Stimulated activated effector memory CD8-positive, alpha-beta T cell treated with anti-CD3 and anti-CD28 coated beads, Interleukin-12 subunit alpha, Interleukin-12 subunit beta, amount 100 ng/mL, for 72 hours (primary cell): ENCODE results near the gene THSD8.
A peak's percentile ranks its signal among the peaks of the same experiment; 100 is the strongest.

ENCODE experiments used
- ATAC-seq: fragments of 150-1000 bp; cut with Tn5 transposase; 2 replicates; pipeline ENCODE4 v1.10.0; 2021
- DNase-seq, 2 donors: peaks; one replicate each; pipeline ENCODE4 v3.0.0; 2021 to 2022; ENCODE audit warnings: low spot score in 2 of 2
- H3K27ac Mint-ChIP-seq: one replicate; pipeline ENCODE4 v1.8.0; 2022; ENCODE audit warnings: mild to moderate bottlenecking, mixed read lengths
- H3K36me3 Mint-ChIP-seq: one replicate; pipeline ENCODE4 v1.8.0; 2022; ENCODE audit warnings: mild to moderate bottlenecking, mixed read lengths
- H3K4me1 Mint-ChIP-seq: one replicate; pipeline ENCODE4 v1.8.0; 2022; ENCODE audit warnings: mixed read lengths
- H3K4me3 Mint-ChIP-seq: one replicate; pipeline ENCODE4 v1.8.0; 2022; ENCODE audit warnings: mild to moderate bottlenecking, mixed read lengths
- H3K9me3 Mint-ChIP-seq: one replicate; pipeline ENCODE4 v1.8.0; 2022; ENCODE audit warnings: mixed read lengths

Gene THSD8

DNA sequence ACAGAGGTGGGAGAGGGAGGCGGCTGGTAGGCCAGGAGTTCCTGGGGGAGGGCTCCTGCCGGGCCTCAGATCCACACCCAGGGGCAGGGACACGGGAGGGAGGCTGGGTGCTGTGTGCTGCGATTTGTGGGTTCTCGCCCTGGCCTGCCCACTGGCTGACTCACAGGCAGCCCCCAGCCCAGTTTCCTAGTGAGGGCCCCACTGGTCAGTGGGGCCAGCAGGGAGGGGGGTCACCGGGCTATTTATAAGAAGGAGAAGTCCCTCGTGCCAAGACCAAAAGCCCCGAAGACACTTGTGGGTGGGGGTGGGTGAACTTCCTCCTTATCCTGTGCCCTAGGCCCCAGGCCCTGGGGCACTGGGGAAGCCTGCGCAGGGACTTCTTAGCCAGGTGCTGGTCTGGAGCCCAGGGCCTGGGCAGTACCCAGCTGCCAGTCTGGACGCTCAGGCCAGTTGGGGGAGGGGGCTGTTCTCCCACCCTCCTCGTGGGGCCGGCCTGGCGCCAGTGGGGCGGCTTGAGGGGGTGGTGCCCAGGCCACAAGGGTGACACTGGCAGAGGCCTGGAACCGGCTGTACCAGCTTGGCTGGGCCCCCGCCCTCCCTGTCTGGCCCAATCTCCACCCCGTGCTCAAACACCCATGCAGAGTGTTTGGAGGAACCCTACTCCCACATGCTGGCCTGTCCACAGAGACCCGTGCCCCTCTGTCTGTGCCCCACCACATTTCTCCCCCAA lies 15.6 kb upstream of the THSD8 start:
- no peaks in the 10 kb centered on the region for H3K9me3 Mint-ChIP-seq
- no peak for ATAC-seq
- H3K27ac Mint-ChIP-seq: no peak overlapping the region
- peaks cover 32% of the 10 kb centered on the region for H3K4me1 Mint-ChIP-seq
- H3K4me3 Mint-ChIP-seq: no peak overlapping the region
- DNase-seq: no peak
- H3K36me3 Mint-ChIP-seq: peaks cover 39% of the 10 kb centered on the region

DNA sequence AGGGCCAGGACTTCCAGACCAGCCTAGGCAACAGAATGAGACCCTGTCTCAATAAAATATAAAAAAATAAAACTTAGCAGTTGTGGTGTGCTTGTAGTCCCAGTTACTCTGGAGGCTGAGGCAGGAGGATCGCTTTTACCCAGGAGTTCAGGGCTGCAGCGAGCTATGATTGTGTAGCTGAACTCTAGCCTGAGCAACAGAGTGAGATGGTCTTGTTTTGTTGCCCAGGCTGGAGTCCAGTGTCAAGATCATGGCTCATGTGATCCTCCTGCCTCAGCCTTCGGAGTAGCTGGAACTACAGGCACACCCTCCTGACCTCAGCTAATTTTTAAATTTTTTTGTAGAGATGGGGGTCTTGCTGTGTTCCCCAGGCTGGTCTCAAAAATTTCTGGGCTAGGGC lies 14.9 kb upstream of the THSD8 start:
- Mint-ChIP-seq H3K27ac (no peak overlapping the region), H3K36me3 (peaks cover 43% of the 10 kb centered on the region), H3K4me3 (no peak overlapping the region), H3K9me3 (no peaks in the 10 kb centered on the region), H3K4me1 (peaks cover 27% of the 10 kb centered on the region)
- no peak for DNase-seq
- ATAC-seq: no peak

- Mint-ChIP-seq H3K4me3 (no peak overlapping the region), H3K9me3 (no peaks in the 10 kb centered on the region), H3K36me3 (peaks cover 44% of the 10 kb centered on the region), H3K27ac (no peak overlapping the region), H3K4me1 (peaks cover 22% of the 10 kb centered on the region)
- no peak for ATAC-seq
- DNase-seq: no peak
These were observed 14.4 kb upstream of the THSD8 start for GRCh38 chr19:12787458-12787857.

DNA sequence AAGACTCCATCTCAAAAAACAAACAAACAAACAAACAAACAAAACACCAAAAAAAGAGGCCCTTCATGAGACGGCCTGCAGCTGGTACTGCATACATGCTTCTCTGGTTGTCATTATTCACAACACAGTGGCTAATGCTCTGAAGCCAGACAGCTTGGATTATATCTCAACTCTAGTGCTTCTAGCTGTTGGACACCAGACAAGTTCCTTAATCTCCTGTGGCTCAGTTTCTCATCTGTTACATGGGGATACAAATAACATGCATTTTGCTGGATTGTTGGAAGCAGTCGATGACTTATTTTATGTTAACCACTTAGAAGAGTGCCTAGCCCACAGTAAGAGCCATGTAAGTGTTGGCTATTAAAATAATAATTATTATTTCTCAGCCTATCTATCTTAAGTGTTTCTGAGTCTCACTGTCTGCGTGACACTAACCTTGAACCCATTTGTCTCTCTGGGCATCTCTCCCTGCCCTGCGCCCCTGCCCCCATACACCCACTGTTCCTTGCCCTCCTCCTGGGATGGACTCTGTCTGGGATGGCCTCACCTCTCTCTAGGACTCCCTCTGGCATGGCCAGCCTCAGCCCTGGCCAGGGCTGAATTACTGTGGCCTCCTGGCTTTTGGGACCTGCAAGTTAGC lies 13.7 kb upstream of the THSD8 start:
- peak overlapping the region; percentile 98 for H3K4me3 Mint-ChIP-seq
- ATAC-seq (no peak), DNase-seq (no peak)
- no peaks in the 10 kb centered on the region for H3K9me3 Mint-ChIP-seq
- peaks cover 22% of the 10 kb centered on the region for H3K4me1 Mint-ChIP-seq
- peaks cover 49% of the 10 kb centered on the region for H3K36me3 Mint-ChIP-seq
- peak overlapping the region; percentile 96 for H3K27ac Mint-ChIP-seq

DNA sequence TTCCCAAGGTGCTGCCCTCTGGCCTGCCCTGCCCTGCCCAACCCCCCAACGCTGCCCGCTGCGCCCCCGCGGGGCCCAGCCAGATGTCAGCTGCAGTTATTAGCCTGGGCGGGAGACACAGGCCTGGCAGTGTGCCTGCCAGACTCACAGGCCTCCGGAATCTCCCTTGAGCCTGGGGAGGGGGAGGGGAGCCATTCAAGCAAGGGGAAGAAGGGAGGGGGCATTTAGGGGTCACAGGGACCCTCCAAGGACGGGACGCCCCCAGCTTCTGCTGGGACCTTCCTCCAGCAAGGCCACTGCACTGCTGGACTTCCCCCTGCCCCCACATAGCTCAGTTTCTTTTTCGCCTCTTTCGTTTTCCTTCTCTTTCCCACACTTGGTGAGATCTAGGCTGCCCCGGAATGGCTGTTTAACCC lies 13.2 kb upstream of the THSD8 start:
- peak in 1 of 2 donors; percentile 83 for DNase-seq
- H3K9me3 Mint-ChIP-seq: no peaks in the 10 kb centered on the region
- H3K27ac Mint-ChIP-seq: peak overlapping the region; percentile 96
- no peak for ATAC-seq
- H3K4me1 Mint-ChIP-seq: peaks cover 22% of the 10 kb centered on the region
- peak overlapping the region; percentile 98 for H3K4me3 Mint-ChIP-seq
- peaks cover 49% of the 10 kb centered on the region for H3K36me3 Mint-ChIP-seq

DNA sequence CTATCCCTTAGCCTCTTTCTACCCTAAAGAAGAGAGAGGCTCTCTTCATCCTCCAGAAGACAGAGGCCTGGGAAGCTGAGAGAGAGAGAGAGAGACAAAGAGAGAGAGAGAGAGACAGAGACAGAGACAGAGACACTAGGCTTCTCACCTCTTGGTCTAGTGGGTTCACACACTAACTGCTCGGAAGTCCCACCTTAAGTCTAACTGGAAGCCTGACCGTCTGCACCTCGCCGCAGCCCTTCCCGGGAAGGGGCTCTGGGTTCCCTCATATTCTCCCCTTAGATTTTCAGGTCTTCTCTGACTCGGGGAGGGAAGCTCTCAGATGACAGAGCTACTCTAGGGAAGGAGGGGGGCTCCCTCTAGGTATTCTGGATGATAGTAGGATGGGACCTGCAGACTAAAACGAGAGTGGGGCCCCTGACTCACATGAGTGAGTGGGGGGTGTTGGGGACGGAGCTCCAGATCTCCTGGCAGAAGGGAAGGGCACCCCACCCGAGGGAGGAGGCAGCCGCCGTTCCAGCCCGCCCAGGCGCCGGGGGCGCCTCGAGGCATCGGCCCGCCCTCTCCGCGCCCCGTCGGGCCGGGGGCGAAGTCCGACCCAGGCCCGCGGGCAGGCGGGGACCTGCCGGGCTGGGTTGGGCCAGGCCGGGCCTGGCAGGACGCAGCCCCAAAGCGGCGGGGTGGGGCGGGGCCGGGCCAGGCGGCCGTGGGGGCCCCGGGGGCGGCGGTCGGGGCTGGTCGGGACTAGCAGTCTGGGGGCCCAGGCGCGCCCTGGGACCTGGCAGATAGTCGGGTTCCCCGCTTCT lies 12.6 kb upstream of the THSD8 start:
- no peaks in the 10 kb centered on the region for H3K9me3 Mint-ChIP-seq
- peaks cover 54% of the 10 kb centered on the region for H3K36me3 Mint-ChIP-seq
- H3K27ac Mint-ChIP-seq: peak overlapping the region; percentile 96
- peaks cover 26% of the 10 kb centered on the region for H3K4me1 Mint-ChIP-seq
- ATAC-seq: no peak
- peak overlapping the region; percentile 98 for H3K4me3 Mint-ChIP-seq
- peak in 1 of 2 donors; percentile 80 for DNase-seq

DNA sequence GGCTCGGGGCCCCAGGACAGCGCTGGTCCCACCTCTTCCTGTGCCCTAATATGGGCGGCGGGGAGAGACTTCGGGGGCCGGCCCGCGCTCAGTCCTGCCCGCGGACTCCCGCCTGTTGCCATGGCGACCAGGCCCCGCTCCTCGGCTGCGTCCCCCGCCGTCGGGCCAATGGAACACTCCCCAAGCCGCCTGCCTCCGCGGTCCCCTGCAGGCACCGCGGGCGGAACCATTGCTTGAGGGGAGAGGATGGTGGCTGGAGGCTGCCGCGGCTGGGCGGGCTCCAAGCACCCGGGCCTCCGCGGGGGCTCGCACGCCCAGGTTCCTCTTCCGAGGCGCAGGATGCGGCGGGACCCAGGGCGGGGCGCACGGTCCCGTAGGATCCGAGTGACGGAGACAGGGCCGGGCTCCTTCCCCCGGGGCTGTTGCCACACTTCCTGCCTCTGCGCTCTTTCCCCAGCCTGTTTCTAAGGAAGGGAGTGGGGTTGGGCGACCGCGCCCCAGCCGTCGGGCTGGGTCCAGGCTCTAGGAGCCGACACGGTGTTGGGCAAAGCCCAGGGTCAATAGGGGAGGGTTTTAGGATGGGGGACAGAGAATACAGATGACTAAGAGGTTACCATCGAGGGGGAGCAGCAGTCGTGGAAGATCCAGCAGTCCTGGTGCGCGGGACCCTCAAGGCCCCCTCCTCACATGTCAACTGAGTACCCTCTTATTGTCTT lies 11.8 kb upstream of the THSD8 start:
- Mint-ChIP-seq H3K9me3 (no peaks in the 10 kb centered on the region), H3K4me1 (peaks cover 33% of the 10 kb centered on the region), H3K27ac (peak overlapping the region; percentile 97), H3K4me3 (peak overlapping the region; percentile 98), H3K36me3 (peaks cover 61% of the 10 kb centered on the region)
- peak; percentile 98 to 99 for DNase-seq
- ATAC-seq: peak; percentile 69

- H3K4me3 Mint-ChIP-seq: peak overlapping the region; percentile 98
- H3K9me3 Mint-ChIP-seq: no peaks in the 10 kb centered on the region
- H3K36me3 Mint-ChIP-seq: peaks cover 64% of the 10 kb centered on the region
- ATAC-seq (no peak), DNase-seq (no peak)
- peak overlapping the region; percentile 97 for H3K27ac Mint-ChIP-seq
- peaks cover 36% of the 10 kb centered on the region for H3K4me1 Mint-ChIP-seq
These were observed 11.1 kb upstream of the THSD8 start for GRCh38 chr19:12790628-12791344.

- peak; percentile 60 for ATAC-seq
- H3K4me1 Mint-ChIP-seq: peaks cover 43% of the 10 kb centered on the region
- peak within 1 kb of the TSS; percentile 97 for H3K27ac Mint-ChIP-seq
- peak within 1 kb of the TSS; percentile 98 for H3K4me3 Mint-ChIP-seq
- no peaks in the 10 kb centered on the region for H3K9me3 Mint-ChIP-seq
- H3K36me3 Mint-ChIP-seq: peaks cover 71% of the 10 kb centered on the region
- peak; percentile 96 to 99 for DNase-seq
These were observed 10.4 kb upstream of the THSD8 start, which contains the start of gene JUNB for GRCh38 chr19:12791345-12792050. Gene JUNB (plus strand): TSS chr19:12791486. CDS start chr19:12791772, 286 bp downstream.

DNA sequence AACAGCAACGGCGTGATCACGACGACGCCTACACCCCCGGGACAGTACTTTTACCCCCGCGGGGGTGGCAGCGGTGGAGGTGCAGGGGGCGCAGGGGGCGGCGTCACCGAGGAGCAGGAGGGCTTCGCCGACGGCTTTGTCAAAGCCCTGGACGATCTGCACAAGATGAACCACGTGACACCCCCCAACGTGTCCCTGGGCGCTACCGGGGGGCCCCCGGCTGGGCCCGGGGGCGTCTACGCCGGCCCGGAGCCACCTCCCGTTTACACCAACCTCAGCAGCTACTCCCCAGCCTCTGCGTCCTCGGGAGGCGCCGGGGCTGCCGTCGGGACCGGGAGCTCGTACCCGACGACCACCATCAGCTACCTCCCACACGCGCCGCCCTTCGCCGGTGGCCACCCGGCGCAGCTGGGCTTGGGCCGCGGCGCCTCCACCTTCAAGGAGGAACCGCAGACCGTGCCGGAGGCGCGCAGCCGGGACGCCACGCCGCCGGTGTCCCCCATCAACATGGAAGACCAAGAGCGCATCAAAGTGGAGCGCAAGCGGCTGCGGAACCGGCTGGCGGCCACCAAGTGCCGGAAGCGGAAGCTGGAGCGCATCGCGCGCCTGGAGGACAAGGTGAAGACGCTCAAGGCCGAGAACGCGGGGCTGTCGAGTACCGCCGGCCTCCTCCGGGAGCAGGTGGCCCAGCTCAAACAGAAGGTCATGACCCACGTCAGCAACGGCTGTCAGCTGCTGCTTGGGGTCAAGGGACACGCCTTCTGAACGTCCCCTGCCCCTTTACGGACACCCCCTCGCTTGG lies 9.6 kb upstream of the THSD8 start:
- peak in 1 of 2 donors; percentile 88 for DNase-seq
- peak overlapping the region; percentile 98 for H3K4me3 Mint-ChIP-seq
- peaks cover 45% of the 10 kb centered on the region for H3K4me1 Mint-ChIP-seq

DNA sequence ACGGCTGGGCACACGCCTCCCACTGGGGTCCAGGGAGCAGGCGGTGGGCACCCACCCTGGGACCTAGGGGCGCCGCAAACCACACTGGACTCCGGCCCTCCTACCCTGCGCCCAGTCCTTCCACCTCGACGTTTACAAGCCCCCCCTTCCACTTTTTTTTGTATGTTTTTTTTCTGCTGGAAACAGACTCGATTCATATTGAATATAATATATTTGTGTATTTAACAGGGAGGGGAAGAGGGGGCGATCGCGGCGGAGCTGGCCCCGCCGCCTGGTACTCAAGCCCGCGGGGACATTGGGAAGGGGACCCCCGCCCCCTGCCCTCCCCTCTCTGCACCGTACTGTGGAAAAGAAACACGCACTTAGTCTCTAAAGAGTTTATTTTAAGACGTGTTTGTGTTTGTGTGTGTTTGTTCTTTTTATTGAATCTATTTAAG lies 9.0 kb upstream of the THSD8 start:
- DNase-seq (no peak), ATAC-seq (no peak)
- Mint-ChIP-seq H3K4me1 (peaks cover 45% of the 10 kb centered on the region), H3K36me3 (peaks cover 82% of the 10 kb centered on the region), H3K4me3 (peak overlapping the region; percentile 98), H3K27ac (peak overlapping the region; percentile 97), H3K9me3 (no peaks in the 10 kb centered on the region)

More for the DNA sequence above, 9.6 kb upstream of the THSD8 start:
- ATAC-seq: no peak
- no peaks in the 10 kb centered on the region for H3K9me3 Mint-ChIP-seq
- H3K36me3 Mint-ChIP-seq: peaks cover 76% of the 10 kb centered on the region
- H3K27ac Mint-ChIP-seq: peak overlapping the region; percentile 97

DNA sequence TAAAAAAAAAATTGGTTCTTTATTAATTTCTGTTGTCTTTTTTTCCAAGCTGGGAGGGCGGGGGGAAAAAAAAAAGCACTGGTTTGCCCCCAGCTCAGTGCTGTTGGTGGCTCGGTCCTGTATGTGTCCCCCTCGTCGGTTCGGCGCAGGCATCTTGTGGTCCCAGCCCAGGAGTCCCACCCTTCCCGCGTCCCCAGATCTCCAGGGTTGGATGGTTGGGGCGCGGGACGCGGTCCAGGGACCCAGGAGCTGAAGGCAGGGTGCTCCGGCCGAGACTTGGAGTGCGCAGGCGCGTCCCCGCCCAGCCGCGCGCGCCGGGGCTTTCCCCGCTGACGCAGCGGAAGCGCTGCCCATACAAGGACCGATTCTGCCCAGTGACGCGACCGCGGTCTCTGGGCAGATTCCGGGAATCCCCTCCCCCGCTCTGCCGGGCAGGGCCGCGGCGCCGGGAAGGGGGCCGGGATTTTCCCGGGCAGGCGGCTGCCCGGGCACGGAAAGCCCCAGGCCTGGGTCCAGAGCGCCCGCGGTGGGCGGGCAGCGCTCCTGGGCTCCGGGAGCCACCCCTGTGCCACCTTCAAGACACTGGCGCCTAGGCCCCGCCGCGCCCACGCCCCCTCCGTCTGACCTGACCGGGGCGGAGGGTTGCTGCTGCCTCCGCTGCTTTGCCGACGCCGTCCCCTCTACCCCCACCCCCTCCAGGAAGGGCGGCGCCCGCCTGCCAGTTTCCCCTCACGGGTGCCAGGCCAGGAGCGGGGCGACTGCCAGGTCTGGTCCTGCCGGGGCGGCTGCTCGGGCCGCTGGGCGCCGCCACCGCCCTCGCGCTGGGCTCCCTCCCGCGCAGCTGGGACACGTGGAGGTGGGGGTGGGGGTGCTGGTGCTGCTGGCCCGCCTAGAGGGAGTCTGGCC lies 8.3 kb upstream of the THSD8 start:
- Mint-ChIP-seq H3K36me3 (peaks cover 89% of the 10 kb centered on the region), H3K9me3 (no peaks in the 10 kb centered on the region), H3K4me1 (peaks cover 40% of the 10 kb centered on the region), H3K4me3 (peak overlapping the region; percentile 98), H3K27ac (peak overlapping the region; percentile 97)
- peak; percentile 59 for ATAC-seq
- DNase-seq: peak; percentile 97 to 98
